ENCODE results near the gene TOMM22.
A peak's percentile ranks its signal among the peaks of the same experiment; 100 is the strongest.
"Not testable (repeated sequence)": the region's sequence is repeated elsewhere in the genome, so short reads cannot be mapped to it uniquely, and the experiment has no call there.

Gene TOMM22

DNA sequence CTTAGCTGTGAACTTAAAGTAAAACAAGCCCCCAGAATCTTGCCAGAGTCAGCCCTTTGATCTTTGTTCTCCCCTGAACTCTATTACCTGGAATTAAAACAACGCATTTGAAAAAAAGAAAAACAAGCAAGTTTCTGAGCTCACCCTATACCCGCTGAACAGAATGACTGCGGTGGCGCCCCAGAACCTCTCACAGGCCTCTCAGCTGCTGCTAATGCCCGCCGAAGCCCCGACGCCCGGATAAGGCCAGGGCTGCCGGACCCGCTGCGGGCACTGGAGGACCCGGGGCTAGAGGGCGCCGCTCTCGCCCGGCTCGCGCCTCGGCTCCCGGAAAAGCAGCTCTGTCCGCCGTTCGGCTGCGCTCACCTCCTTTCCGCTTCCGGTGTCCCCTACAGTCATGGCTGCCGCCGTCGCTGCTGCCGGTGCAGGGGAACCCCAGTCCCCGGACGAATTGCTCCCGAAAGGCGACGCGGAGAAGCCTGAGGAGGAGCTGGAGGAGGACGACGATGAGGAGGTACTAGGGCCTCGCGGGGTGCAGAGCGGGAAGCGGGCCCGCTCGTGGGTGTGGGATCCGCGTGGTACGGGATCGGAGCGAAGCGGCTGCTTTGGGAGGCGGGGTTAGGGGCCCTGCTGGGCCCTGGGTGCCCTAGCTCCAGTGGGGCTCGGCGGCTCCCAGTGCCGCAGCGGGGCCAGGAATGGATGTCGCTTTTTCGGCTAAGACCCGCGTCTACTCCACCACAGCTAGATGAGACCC lies at the start of gene TOMM22:
Gene TOMM22 (plus strand): TSS at position 376 of the 754 bp plus-strand sequence. CDS start 22 bp downstream, at position 398.
- peak; percentile 58 to 70 for DNase-seq (ENCODE audit: low read depth in 2 of 2)

DNA sequence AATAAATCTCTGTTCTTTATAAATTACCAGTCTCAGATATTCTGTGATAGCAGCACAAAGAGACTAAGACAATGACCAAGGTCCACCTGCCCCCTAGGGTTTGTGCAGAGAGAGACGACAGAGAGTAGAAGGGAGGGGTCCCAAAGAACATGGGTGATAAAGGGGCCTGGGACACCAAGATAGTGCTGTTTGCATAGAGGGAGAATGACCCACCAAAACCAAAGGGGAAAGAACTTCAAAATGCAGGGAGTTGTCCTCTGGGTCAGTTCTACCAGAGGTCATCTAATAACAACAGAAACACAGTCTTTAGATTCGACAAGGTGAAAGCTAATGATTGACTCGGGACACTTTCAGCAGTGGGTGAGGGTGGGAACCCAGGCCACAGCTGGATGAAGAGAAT lies 49.2 kb upstream of the TOMM22 start:
- DNase-seq (ENCODE audit: low read depth in 2 of 2): no peak

DNA sequence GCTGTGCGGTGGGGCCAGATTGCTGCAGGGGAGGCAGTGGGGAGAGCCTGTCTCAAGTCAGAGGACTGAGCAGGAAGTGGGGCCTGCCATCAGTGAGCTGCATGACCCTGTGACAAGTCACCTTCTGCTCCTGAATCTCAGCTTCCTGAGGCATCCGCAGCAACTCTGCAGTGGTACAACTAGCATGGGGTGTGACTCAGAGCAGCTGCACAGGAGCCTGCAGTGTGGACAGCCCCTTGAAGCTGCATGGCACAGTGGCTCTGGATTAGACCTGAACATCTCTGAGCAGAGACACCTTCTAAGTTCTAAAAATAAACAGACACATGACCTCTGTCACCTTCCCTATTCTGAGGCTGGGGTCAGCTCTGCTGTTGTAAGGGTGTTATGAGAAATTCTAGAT lies 43.5 kb upstream of the TOMM22 start:
- no peak for DNase-seq (ENCODE audit: low read depth in 2 of 2)

DNA sequence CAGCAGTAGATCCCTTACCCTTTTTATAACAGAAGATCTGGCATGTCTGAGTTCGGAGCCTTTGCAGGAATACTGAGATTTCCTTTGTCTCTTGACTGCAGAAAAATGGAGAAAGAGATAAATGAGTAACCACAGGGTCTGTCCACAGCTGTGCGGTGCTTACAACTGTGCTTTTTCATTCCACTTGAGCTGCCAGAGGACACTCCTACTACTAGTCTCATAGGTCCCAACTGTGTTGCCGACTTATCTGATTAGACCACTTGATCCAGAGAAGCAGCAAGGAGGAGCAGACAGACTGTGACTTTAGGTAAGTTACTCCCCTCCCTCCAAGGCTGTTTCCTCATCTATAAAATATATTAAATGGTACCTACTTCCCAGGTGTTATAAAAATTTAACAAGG lies 43.0 kb upstream of the TOMM22 start:
- DNase-seq (ENCODE audit: low read depth in 2 of 2): no peak

DNA sequence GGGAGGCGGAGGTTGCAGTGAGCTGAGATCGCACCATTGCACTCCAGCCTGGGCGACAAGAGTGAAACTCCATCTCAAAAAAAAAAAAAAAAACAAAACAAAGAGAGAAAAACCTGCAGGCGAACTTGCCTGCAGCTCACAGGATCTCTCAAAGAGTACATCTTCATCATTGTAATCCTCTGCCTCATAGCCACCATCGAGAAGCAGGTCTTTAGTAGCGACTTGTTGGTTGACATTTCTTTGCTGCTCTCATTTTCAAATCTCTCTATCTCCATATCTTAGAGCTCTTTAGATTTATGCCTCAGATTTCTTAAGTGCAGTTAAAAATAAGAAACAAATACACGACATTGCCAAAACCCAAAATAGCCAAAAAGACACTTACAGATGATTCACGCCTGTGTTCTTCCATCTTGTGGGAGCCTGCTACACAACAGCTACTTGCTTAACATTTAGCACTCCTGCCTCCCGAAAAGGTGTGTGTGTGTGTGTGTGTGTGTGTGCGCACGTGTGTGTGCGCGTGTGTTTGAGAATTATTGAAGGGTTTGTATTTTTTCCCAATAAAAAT lies 40.2 kb upstream of the TOMM22 start:
- DNase-seq (ENCODE audit: low read depth in 2 of 2): no peak

DNA sequence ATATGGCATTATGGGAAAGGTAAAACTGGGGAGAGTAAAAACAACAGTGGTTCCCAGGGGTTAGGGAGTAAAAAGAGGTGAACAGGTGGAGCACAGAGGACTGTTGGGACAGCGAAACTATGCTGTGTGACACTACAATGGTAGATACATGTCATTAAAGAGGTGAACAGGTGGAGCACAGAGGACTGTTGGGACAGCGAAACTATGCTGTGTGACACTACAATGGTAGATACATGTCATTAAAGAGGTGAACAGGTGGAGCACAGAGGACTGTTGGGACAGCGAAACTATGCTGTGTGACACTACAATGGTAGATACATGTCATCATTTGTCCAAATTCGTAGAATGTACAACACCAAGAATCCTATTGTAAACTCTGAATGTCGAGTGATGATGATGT lies 37.5 kb upstream of the TOMM22 start:
- not testable (repeated sequence) for DNase-seq (ENCODE audit: low read depth in 2 of 2)

GRCh38 chr22:38645430-38645829 lies 36.3 kb upstream of the TOMM22 start:
- DNase-seq (ENCODE audit: low read depth in 2 of 2): no peak

- DNase-seq (ENCODE audit: low read depth in 2 of 2): no peak
Observed at GRCh38 chr22:38649841-38650522, 31.8 kb upstream of the TOMM22 start.

- DNase-seq (ENCODE audit: low read depth in 2 of 2): no peak
Observed at GRCh38 chr22:38652859-38653258, 28.9 kb upstream of the TOMM22 start.

DNA sequence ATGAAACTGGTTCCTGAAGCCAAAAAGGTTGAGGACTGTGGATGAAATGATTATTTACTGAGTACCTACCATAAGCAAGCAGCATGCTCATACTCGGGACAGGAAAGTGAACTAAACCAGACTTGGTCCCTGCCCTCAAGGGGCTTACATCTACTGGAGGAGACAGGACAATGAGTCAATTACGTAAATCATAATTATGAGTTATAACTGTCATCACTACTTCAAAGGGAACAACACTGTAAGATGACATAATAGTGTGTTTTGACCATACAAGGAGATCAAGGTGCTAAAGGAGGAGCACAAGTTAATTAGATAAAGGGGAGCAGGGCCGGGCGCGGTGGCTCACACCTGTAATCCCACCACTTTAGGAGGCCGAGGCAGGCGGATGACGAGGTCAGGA lies 28.0 kb upstream of the TOMM22 start:
- DNase-seq (ENCODE audit: low read depth in 2 of 2): no peak

DNA sequence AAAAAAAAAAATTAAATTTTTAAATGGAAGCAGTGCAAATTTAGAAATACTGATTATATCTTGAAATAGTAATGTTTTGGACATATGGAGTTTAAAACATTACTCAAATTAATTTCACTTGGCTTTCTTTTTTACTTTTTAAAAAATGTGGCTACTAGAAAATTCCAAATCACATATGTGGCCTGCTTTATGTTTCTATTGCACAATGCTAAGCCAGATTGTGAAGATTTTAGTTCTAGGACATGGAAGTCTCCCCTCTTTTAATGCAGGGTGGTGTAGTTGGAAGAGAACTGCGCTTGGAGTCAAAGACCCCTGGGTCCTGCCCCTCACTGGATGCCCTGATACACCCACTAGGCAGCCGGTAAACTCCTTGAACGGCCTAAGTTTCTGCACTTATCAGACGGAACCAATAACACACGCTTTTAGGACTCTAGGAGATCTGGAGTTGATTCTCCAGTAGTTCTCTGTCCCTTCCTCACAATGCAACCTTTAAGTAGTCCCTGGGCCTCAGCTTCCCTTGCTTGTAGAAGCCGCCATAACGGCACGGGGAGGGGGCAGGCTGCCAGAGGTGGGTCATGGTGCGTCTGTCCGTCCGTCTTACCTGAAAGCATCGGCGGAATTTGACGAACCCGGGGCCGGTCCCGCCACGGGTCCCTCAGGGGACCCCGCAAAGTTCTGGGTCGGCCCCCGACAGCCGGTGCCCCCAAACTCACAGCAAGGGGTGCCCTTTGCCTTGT lies 26.1 kb upstream of the TOMM22 start:
- no peak for DNase-seq (ENCODE audit: low read depth in 2 of 2)

GRCh38 chr22:38656256-38657044 lies 25.3 kb upstream of the TOMM22 start, which contains the start of the genes CBY1 and FAM227A:
Gene CBY1, plus strand, starts transcription at chr22:38656638. Its CDS starts 11,417 bp downstream, at chr22:38668055.
Gene FAM227A, minus strand, starts transcription at chr22:38656392. Its CDS starts 6,224 bp downstream, at chr22:38650168.
- DNase-seq (ENCODE audit: low read depth in 2 of 2): peak; percentile 68 to 75

- no peak for DNase-seq (ENCODE audit: low read depth in 2 of 2)
Observed at GRCh38 chr22:38657045-38657909, 24.5 kb upstream of the TOMM22 start.

- no peak for DNase-seq (ENCODE audit: low read depth in 2 of 2)
Observed at GRCh38 chr22:38674888-38675287, 6.9 kb upstream of the TOMM22 start.

DNA sequence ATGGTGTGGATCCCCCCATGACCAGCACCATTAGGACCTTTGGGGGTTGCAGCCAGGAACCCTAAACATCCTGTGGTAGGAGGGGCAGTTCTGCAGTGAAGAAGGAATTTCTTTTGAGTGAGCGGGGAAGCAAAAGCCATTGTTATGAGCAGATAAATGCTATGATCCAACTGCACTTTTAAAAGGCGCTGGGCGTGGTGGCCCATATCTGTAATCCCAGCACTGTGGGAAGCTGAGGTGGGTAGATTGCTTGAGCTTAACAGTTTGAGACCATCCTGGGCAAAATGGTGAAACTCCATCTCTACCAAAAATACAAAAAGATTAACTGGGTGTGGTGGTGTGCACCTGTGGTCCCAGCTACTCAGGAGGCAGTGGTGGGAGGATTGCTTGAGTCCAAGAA lies 5.9 kb upstream of the TOMM22 start:
- no peak for DNase-seq (ENCODE audit: low read depth in 2 of 2)

DNA sequence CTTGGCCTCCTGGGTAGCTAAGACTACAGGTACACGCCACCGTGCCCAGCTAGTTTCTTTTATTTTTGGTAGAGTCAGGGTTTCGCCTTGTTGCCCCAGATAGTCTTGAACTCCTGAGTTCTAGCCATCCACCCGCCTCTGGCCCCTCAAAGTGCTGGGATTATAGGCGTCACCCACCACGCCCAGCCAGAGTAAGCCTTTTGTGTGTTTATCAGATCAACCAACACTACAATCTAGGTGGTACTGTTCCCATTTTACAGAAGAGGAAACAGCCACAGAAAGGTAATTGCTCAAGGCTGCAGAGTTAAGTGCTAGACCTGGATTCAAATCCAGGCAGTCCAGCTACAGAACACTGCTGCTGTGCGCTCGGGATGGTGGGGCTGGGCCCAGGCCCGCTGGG lies 3.1 kb downstream of the TOMM22 start:
- DNase-seq (ENCODE audit: low read depth in 2 of 2): no peak

DNA sequence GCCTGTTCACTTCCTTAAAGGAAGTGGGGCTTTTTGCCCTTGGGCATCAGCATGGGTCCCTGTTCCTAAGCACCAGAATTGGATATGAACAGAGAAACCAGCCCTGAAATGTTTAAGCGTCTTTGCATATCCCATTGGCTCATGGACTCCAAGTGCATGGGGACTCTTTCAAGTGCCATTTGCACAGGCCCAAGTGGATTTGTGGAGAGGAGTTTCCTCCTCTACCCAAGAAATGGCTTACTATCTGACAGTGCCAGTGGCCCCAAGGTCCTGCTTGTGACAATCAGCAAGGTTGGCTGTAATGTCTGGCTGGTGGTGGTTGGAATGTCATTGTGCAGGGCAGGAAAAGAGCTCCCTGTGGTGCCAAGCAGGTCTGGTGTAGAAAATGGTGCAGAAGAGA lies 4.0 kb downstream of the TOMM22 start:
- DNase-seq (ENCODE audit: low read depth in 2 of 2): no peak

DNA sequence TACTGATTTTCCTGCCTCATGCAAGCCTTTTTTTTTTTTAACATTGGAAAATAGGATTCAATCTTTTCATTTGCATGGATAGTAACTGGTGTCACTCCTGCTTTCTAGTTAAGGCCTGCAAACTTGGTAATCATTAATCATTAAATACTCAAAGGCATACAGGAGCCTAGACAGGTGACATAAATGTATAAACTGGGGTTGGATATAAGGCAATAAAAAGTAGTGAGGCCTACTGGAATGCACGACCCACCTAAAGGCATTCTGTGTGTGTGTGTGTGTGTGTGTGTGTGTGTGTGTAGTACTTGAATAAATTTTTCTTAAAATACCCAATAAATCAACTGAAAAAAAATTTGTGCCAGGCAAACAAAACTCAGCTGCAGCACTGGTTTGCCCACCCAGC lies 7.9 kb downstream of the TOMM22 start:
- DNase-seq (ENCODE audit: low read depth in 2 of 2): no peak

DNA sequence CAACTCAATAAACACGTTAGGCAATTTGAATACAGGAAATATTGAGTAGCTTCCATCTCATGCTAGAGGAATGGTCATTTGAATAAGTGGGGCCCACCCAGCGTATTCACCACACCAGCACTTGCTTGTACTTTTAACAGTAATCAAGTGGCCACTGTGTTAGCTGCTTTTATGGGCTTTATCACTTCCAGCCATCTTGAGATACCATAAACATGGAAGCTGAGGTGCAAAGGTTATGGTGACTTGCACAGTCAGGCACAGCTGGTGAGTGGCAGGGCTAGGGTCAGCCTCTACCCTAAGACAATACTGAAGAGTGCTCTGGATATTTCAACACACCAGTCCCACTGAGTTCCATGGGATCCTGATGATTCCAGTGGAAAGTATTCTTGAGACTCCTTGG lies 12.3 kb downstream of the TOMM22 start:
- DNase-seq (ENCODE audit: low read depth in 2 of 2): no peak

GRCh38 chr22:38694940-38695339 lies 13.2 kb downstream of the TOMM22 start:
- no peak for DNase-seq (ENCODE audit: low read depth in 2 of 2)
